A549 (cell line): ENCODE measurements around the gene ARHGEF37. TPM values are rescaled to one million over a fixed set of nuclear protein-coding genes. Genes with fewer than 3 reads are reported as not detected.

Experiments used
- ATAC-seq, 2 experiments: fragments of 200-7000 bp in 1 of 2; fragments of >200 bp in 1 of 2; cut with Nextera tagmentation in 1 of 2; cut with Tn5 transposase in 1 of 2; 3 replicates each; pipeline versions ENCODE4 v1.8.0 to v1.9.1; 2018 to 2020; ENCODE audit warnings: mild to moderate bottlenecking in 1 of 2, moderate library complexity in 1 of 2
- CTCF ChIA-PET: fragments of 300-600 bp; sonication (Branson Sonifier 250); formaldehyde crosslinking; extraction: SDS; loops from one replicate; lab custom pipeline; 2021; ENCODE audit warnings: antibody characterized with exemption, inconsistent platforms; lab: Yijun Ruan, JAX
- POLR2A ChIA-PET: fragments of 350-600 bp; formaldehyde crosslinking; extraction: SDS; loops from one replicate; lab custom pipeline; 2021; ENCODE audit warnings: antibody characterized with exemption, inconsistent platforms; lab: Yijun Ruan, JAX
- DNase-seq, 2 experiments: peaks; one replicate each; pipeline versions ENCODE4 v3.0.0 to v3.0.0-alpha.2; 2011 to 2016; ENCODE audit warnings: low read depth in 1 of 2, low spot score in 1 of 2
- FAIRE-seq: peaks from 2 replicates; lab custom pipeline; 2011; peaks lifted over from hg19 to GRCh38; lab: Jason Lieb, UNC
- H3K27ac ChIP-seq, 2 experiments: fragments of >200 bp; sonication (Bioruptor Twin); formaldehyde crosslinking; 3 replicates each; pipeline ENCODE4 v1.5.1; 2016 to 2017
- H3K4me1 ChIP-seq: fragments of >200 bp; sonication (Bioruptor Twin); formaldehyde crosslinking; 3 replicates; pipeline ENCODE4 v1.6.1; 2016
- H3K4me2 ChIP-seq: fragments of >200 bp; sonication (Bioruptor Twin); formaldehyde crosslinking; 3 replicates; pipeline ENCODE4 v1.6.1; 2016
- H3K4me3 ChIP-seq: fragments of >200 bp; sonication (Bioruptor Twin); formaldehyde crosslinking; 3 replicates; pipeline ENCODE4 v1.5.1; 2016
- H3K9me3 ChIP-seq: fragments of >200 bp; sonication (Bioruptor Twin); formaldehyde crosslinking; 3 replicates; pipeline ENCODE4 v1.6.1; 2016
- BHLHE40 ChIP-seq: IDR thresholded peaks from 2 replicates; pipeline ENCODE4 v1.6.1; 2012; ENCODE audit warnings: low read depth, low read length, inconsistent platforms
- CBX8 ChIP-seq: fragments of 200-600 bp; sonication (generic); IDR thresholded peaks from 2 replicates; pipeline ENCODE4 v1.6.1; 2016
- CHD2 ChIP-seq: fragments of 150-350 bp; IDR thresholded peaks from 2 replicates; pipeline ENCODE4 v1.6.1; 2014; ENCODE audit warnings: low read length; ENCODE audit not compliant: partially characterized antibody
- EHMT2 ChIP-seq: fragments of 200-600 bp; sonication (generic); IDR thresholded peaks from 2 replicates; pipeline ENCODE4 v1.6.1; 2016; ENCODE audit warnings: antibody characterized with exemption, low read depth, mild to moderate bottlenecking, moderate library complexity
- FOSL2 ChIP-seq, 2 experiments: fragments of 450-650 bp in 1 of 2; fragments of >200 bp in 1 of 2; sonication (Bioruptor Twin) in 1 of 2; formaldehyde crosslinking; IDR thresholded peaks; 2 replicates each; pipeline versions ENCODE4 v1.5.0 to v1.6.1; 2016 to 2020; ENCODE audit warnings: mild to moderate bottlenecking in 1 of 2, moderate library complexity in 1 of 2
- FOXS1 ChIP-seq: fragments of 250-450 bp; sonication (Bioruptor Pico); IDR thresholded peaks from 2 replicates; pipeline ENCODE4 v1.5.0; 2020; ENCODE audit warnings: mild to moderate bottlenecking, moderate library complexity
- HDAC2 ChIP-seq: fragments of 200-600 bp; sonication (generic); IDR thresholded peaks from 2 replicates; pipeline ENCODE4 v1.6.1; 2016
- HOXA7 ChIP-seq: fragments of 250-450 bp; sonication (Bioruptor Pico); IDR thresholded peaks from 2 replicates; pipeline ENCODE4 v1.5.0; 2020; ENCODE audit warnings: mild to moderate bottlenecking, moderate library complexity
- HOXB13 ChIP-seq: fragments of 250-450 bp; sonication (Bioruptor Pico); IDR thresholded peaks from 2 replicates; pipeline ENCODE4 v1.5.0; 2020; ENCODE audit warnings: low read depth, mild to moderate bottlenecking, moderate library complexity
- HOXB5 ChIP-seq: fragments of 250-450 bp; sonication (Bioruptor Pico); IDR thresholded peaks from 2 replicates; pipeline ENCODE4 v1.5.0; 2020; ENCODE audit warnings: mild to moderate bottlenecking, moderate library complexity
- JUN ChIP-seq, 2 experiments: fragments of >200 bp; sonication (Bioruptor Twin); formaldehyde crosslinking; IDR thresholded peaks; 2 replicates in 1 of 2; 3 replicates in 1 of 2; pipeline ENCODE4 v1.6.1; 2016 to 2017
- JUNB ChIP-seq: fragments of >200 bp; sonication (Bioruptor Twin); formaldehyde crosslinking; IDR thresholded peaks from 2 replicates; pipeline ENCODE4 v1.6.1; 2016
- KDM1A ChIP-seq: fragments of 200-600 bp; sonication (generic); IDR thresholded peaks from 2 replicates; pipeline ENCODE4 v1.6.1; 2016; ENCODE audit warnings: low read depth, mild to moderate bottlenecking
- MAFK ChIP-seq: fragments of 450-650 bp; IDR thresholded peaks from 2 replicates; pipeline ENCODE4 v1.6.1; 2014; ENCODE audit not compliant: partially characterized antibody
- PHF8 ChIP-seq: fragments of 200-600 bp; sonication (generic); IDR thresholded peaks from 2 replicates; pipeline ENCODE4 v1.6.1; 2016; ENCODE audit warnings: low read depth, mild to moderate bottlenecking, antibody characterized with exemption, moderate library complexity, borderline replicate concordance
- RNF2 ChIP-seq: fragments of 200-600 bp; sonication (generic); IDR thresholded peaks from 2 replicates; pipeline ENCODE4 v1.6.1; 2016; ENCODE audit warnings: low read depth, mild to moderate bottlenecking, antibody characterized with exemption, moderate library complexity, borderline replicate concordance
- SMC3 ChIP-seq: fragments of >200 bp; sonication (Bioruptor Twin); formaldehyde crosslinking; IDR thresholded peaks from 3 replicates; pipeline ENCODE4 v1.6.1; 2018; ENCODE audit warnings: inconsistent platforms
- TFCP2L1 ChIP-seq: fragments of 250-450 bp; sonication (Bioruptor Pico); IDR thresholded peaks from 2 replicates; pipeline ENCODE4 v1.5.0; 2021; ENCODE audit warnings: mild to moderate bottlenecking
- ZFP36 ChIP-seq: fragments of 450-650 bp; IDR thresholded peaks from 2 replicates; pipeline ENCODE4 v1.6.1; 2014; ENCODE audit warnings: borderline replicate concordance; ENCODE audit not compliant: partially characterized antibody
- WGBS: methylation state at CpG from one replicate; pipeline ENCODE4 v1.1.6; 2017; ENCODE audit errors: missing lambda C conversion rate; 5-methylcytosine and 5-hydroxymethylcytosine counted together
- polyA plus RNA-seq, 4 experiments: library from polyadenylated mRNA; depleted of rRNA in 3 of 4; stranded (reverse); fragments of >200 nt; fragmentation: RNase III in 1 of 4; extraction: RNeasy Plus Mini Kit Qiagen cat#74134 plus additional on column Dnase treatment in 1 of 4; gene quantifications; 2 replicates in 3 of 4; 3 replicates in 1 of 4; pipeline ENCODE4 v1.2.3, GENCODE V29; 2011 to 2017
- TF ChIP-seq, protein P1 (sequence below): fragments of 200-600 bp; sonication (generic); IDR thresholded peaks from 2 replicates; pipeline ENCODE4 v1.6.1; 2016; ENCODE audit warnings: antibody characterized with exemption, mild to moderate bottlenecking, moderate library complexity
- TF ChIP-seq, protein P2 (sequence below): fragments of 150-350 bp; IDR thresholded peaks from 2 replicates; pipeline ENCODE4 v1.6.1; 2014; ENCODE audit warnings: low read depth, mild to moderate bottlenecking, low read length
- TF ChIP-seq, protein P3 (sequence below): fragments of >200 bp; sonication (Bioruptor Twin); formaldehyde crosslinking; IDR thresholded peaks from 3 replicates; pipeline ENCODE4 v1.5.1; 2016
- TF ChIP-seq, protein P4 (sequence below): fragments of >200 bp; sonication (Bioruptor Twin); formaldehyde crosslinking; IDR thresholded peaks from 3 replicates; pipeline ENCODE4 v1.6.1; 2016

ARHGEF37 gene
- polyA plus RNA-seq, 2 of the 4 experiments (the other 2 are of a cell fraction): 1.2 to 1.5 TPM

DNA sequence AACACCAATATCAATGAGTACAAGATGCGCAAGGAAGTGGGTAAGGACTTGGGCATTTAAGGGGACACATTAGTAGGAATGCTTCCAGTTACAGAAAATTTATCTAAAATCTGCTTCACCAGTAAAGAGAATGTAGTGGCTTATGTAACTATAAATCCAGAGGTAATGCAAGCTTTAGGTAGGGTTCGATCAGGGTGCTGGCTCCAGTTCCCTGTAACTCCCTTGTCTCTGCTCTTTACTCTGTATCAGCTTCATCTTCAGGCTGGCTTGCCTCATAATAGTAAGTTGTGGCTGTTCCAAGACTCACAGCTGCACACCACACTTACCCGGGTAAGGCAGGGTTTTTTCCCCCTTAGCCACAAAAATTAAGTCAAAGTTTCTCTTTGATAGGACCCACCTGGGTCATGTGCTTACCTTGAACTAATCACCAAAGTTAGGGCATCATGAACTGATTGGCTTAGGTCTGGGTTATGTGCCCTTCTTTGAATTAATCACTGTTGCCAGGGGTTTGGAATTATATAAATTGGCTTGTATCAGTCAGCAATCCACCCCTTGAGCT lies 35.5 kb downstream of the ARHGEF37 start:
- WGBS: 73% methylated on average over 3 of the region's 3 CpGs
- CTCF ChIA-PET: interaction anchor here (1.0 to 4.5 kb wide), 15 partner anchors 9 to 299 kb away, joined by 3 to 102 read pairs (median 7); partner anchors contain the start of gene ARHGEF37
- H3K27ac ChIP-seq: peak overlapping the region in 1 of 2 experiments; percentile 9; a peak in 1 of 6 replicates
- DNase-seq (no peak), ATAC-seq (no peak; a peak in 1 of 6 replicates), FAIRE-seq (no peak)
- POLR2A ChIA-PET: no interaction called here
- H3K4me2 ChIP-seq: no peak overlapping the region
- H3K9me3 ChIP-seq: no peaks in the 10 kb centered on the region
- TF ChIP-seq HDAC2 (no peak), FOSL2 (IDR thresholded peaks at IDR 0.05) (no peak), FOSL2 (CRISPR knock-in tag; IDR thresholded peaks at IDR 0.05) (no peak), CBX8 (no peak), FOXS1 (CRISPR knock-in tag) (no peak), MAFK (no peak), BHLHE40 (no peak), KDM1A (no peak), ZFP36 (no peak), SMC3 (no peak), RNF2 (no peak), HOXB13 (CRISPR knock-in tag) (no peak), TFCP2L1 (CRISPR knock-in tag) (no peak)
- TF ChIP-seq, protein P1, sequence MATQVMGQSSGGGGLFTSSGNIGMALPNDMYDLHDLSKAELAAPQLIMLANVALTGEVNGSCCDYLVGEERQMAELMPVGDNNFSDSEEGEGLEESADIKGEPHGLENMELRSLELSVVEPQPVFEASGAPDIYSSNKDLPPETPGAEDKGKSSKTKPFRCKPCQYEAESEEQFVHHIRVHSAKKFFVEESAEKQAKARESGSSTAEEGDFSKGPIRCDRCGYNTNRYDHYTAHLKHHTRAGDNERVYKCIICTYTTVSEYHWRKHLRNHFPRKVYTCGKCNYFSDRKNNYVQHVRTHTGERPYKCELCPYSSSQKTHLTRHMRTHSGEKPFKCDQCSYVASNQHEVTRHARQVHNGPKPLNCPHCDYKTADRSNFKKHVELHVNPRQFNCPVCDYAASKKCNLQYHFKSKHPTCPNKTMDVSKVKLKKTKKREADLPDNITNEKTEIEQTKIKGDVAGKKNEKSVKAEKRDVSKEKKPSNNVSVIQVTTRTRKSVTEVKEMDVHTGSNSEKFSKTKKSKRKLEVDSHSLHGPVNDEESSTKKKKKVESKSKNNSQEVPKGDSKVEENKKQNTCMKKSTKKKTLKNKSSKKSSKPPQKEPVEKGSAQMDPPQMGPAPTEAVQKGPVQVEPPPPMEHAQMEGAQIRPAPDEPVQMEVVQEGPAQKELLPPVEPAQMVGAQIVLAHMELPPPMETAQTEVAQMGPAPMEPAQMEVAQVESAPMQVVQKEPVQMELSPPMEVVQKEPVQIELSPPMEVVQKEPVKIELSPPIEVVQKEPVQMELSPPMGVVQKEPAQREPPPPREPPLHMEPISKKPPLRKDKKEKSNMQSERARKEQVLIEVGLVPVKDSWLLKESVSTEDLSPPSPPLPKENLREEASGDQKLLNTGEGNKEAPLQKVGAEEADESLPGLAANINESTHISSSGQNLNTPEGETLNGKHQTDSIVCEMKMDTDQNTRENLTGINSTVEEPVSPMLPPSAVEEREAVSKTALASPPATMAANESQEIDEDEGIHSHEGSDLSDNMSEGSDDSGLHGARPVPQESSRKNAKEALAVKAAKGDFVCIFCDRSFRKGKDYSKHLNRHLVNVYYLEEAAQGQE: no peak
- TF ChIP-seq, protein P2, sequence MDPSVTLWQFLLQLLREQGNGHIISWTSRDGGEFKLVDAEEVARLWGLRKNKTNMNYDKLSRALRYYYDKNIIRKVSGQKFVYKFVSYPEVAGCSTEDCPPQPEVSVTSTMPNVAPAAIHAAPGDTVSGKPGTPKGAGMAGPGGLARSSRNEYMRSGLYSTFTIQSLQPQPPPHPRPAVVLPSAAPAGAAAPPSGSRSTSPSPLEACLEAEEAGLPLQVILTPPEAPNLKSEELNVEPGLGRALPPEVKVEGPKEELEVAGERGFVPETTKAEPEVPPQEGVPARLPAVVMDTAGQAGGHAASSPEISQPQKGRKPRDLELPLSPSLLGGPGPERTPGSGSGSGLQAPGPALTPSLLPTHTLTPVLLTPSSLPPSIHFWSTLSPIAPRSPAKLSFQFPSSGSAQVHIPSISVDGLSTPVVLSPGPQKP: no peak
- H3K4me3 ChIP-seq: no peak overlapping the region
- peaks cover 9% of the 10 kb centered on the region; the same call in 1 of the 3 replicates for H3K4me1 ChIP-seq

DNA sequence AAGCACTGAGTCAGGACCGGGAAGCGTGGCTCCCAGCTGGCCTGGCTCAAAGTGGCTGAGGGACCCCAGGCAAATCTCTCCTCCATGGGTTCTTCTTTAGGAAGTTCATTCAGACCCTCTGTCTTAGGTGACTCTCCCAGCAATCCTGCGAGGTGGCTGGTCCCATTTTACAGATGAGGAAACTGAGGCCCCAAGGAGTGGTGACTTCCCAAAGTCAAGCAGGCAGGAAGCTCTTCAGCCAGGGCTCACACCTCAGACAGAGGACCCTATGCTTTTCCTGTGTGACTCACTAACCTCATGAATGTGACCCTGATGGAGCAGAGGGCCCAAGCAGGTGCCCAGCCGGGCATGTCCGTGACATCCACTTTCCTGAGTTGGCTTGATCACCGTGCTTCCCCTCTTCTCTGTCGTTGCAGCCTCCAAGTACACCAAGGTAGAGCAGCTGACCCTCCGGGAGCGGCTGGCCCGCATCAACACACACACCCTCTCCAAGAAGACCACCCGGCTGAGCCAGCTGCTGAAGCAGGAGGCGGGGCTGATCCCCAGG lies 36.5 kb downstream of the ARHGEF37 start:
- WGBS: 92% methylated on average over 7 of the region's 12 CpGs
- peak overlapping the region; percentile 14 to 33; a peak in 1 of 6 replicates for H3K27ac ChIP-seq
- H3K9me3 ChIP-seq: no peaks in the 10 kb centered on the region
- POLR2A ChIA-PET: no interaction called here
- TF ChIP-seq CHD2 (no peak), JUN (IDR thresholded peaks at IDR 0.05) (no peak), EHMT2 (no peak), FOSL2 (IDR thresholded peaks at IDR 0.05) (no peak), FOSL2 (CRISPR knock-in tag; IDR thresholded peaks at IDR 0.05) (no peak), JUNB (no peak), HDAC2 (no peak), HOXB5 (CRISPR knock-in tag) (no peak), HOXA7 (CRISPR knock-in tag) (no peak), PHF8 (no peak)
- TF ChIP-seq, protein P1: no peak
- TF ChIP-seq, protein P3, sequence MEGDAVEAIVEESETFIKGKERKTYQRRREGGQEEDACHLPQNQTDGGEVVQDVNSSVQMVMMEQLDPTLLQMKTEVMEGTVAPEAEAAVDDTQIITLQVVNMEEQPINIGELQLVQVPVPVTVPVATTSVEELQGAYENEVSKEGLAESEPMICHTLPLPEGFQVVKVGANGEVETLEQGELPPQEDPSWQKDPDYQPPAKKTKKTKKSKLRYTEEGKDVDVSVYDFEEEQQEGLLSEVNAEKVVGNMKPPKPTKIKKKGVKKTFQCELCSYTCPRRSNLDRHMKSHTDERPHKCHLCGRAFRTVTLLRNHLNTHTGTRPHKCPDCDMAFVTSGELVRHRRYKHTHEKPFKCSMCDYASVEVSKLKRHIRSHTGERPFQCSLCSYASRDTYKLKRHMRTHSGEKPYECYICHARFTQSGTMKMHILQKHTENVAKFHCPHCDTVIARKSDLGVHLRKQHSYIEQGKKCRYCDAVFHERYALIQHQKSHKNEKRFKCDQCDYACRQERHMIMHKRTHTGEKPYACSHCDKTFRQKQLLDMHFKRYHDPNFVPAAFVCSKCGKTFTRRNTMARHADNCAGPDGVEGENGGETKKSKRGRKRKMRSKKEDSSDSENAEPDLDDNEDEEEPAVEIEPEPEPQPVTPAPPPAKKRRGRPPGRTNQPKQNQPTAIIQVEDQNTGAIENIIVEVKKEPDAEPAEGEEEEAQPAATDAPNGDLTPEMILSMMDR: no peak
- TF ChIP-seq, protein P4, sequence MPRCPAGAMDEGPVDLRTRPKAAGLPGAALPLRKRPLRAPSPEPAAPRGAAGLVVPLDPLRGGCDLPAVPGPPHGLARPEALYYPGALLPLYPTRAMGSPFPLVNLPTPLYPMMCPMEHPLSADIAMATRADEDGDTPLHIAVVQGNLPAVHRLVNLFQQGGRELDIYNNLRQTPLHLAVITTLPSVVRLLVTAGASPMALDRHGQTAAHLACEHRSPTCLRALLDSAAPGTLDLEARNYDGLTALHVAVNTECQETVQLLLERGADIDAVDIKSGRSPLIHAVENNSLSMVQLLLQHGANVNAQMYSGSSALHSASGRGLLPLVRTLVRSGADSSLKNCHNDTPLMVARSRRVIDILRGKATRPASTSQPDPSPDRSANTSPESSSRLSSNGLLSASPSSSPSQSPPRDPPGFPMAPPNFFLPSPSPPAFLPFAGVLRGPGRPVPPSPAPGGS: no peak
- H3K4me2 ChIP-seq: no peak overlapping the region
- peaks cover 9% of the 10 kb centered on the region; the same call in 1 of the 3 replicates for H3K4me1 ChIP-seq
- ATAC-seq (no peak), DNase-seq (no peak), FAIRE-seq (no peak)
- no peak overlapping the region for H3K4me3 ChIP-seq
- CTCF ChIA-PET: interaction anchor here (0.6 to 4.5 kb wide), 44 partner anchors 9 to 316 kb away, joined by 3 to 102 read pairs (median 6); partner anchors contain the start of gene ARHGEF37
